Vagina (tissue), 2 donors: ENCODE results near the gene SDCBP2. TPM values are rescaled to one million over a fixed set of nuclear protein-coding genes. Genes with fewer than 3 reads are reported as not detected.
A peak's percentile ranks its signal among the peaks of the same experiment; 100 is the strongest.

Experiments
- DNase-seq, 2 donors: peaks; one replicate each; pipeline ENCODE4 v3.0.0-alpha.2; 2017; ENCODE audit errors: extremely low spot score in 2 of 2
- H3K27ac ChIP-seq: fragments of 200-600 bp; sonication (generic); one replicate; pipeline ENCODE4 v1.5.1; 2019
- H3K27me3 ChIP-seq: fragments of 200-600 bp; sonication (generic); one replicate; pipeline ENCODE4 v1.5.1; 2019
- H3K36me3 ChIP-seq, 2 donors: fragments of 200-600 bp; sonication (generic); one replicate each; pipeline ENCODE4 v1.5.1; 2017 to 2019
- H3K4me1 ChIP-seq: fragments of 200-600 bp; sonication (generic); one replicate; pipeline ENCODE4 v1.5.1; 2019
- H3K4me3 ChIP-seq, 2 donors: fragments of 200-600 bp; sonication (generic); 1 replicate in 1 of 2; 2 replicates in 1 of 2; pipeline ENCODE4 v1.5.1; 2016 to 2019
- H3K9me3 ChIP-seq: fragments of 200-600 bp; sonication (generic); one replicate; pipeline ENCODE4 v1.5.1; 2019
- CTCF ChIP-seq, 3 experiments: fragments of 450-650 bp in 2 of 3; fragments of 200-600 bp in 1 of 3; sonication (generic) in 1 of 3; IDR thresholded peaks; one replicate each; pipeline ENCODE4 v1.5.1; 2017 to 2019; ENCODE audit warnings: antibody characterized with exemption in 3 of 3, mild to moderate bottlenecking in 2 of 3, moderate library complexity in 2 of 3
- POLR2A ChIP-seq, 2 donors: fragments of 450-650 bp; IDR thresholded peaks; one replicate each; pipeline ENCODE4 v1.6.1; 2017; ENCODE audit warnings: antibody characterized with exemption in 2 of 2, mild to moderate bottlenecking in 2 of 2, moderate library complexity in 2 of 2
- POLR2AphosphoS5 ChIP-seq, 2 donors: sonication (generic); formaldehyde crosslinking; IDR thresholded peaks; one replicate each; pipeline ENCODE4 v1.9.0; 2017; ENCODE audit warnings: antibody characterized with exemption in 2 of 2, mild to moderate bottlenecking in 2 of 2, low read depth in 1 of 2; ENCODE audit not compliant: insufficient read depth in 1 of 2
- intact Hi-C: fragments of 100-400 bp; cut with DNase I; formaldehyde crosslinking; loops from one replicate; pipeline ENCODE4 v1.15.1; 2023
- total RNA-seq: library from RNA; depleted of rRNA; stranded (reverse); fragments of >200 nt; gene quantifications from one replicate; pipeline ENCODE4 v1.2.3, GENCODE V29; 2016

Gene SDCBP2
- total RNA-seq, 1 donor from 2014 or later: 43.5 TPM

- Histone ChIP-seq H3K9me3 (no peaks in the 10 kb centered on the region), H3K4me3 (peak overlapping the region; percentile 80 to 93), H3K27ac (peak overlapping the region; percentile 68), H3K27me3 (no peaks in the 10 kb centered on the region), H3K36me3 (no peaks in the 10 kb centered on the region), H3K4me1 (peaks cover 19% of the 10 kb centered on the region)
- no peak for DNase-seq
- no peak for TF ChIP-seq CTCF (IDR thresholded peaks at IDR 0.05)
- TF ChIP-seq POLR2A (IDR thresholded peaks at IDR 0.05): no peak
- TF ChIP-seq POLR2AphosphoS5 (IDR thresholded peaks at IDR 0.05; ENCODE audit: insufficient read depth in 1 of 2, low read depth in 1 of 2): no peak
- intact Hi-C loops: no loop called here
Observed at GRCh38 chr20:1265226-1265915, 63.6 kb downstream of the SDCBP2 start.

- H3K27me3 ChIP-seq: no peaks in the 10 kb centered on the region
- no peak for DNase-seq
- H3K9me3 ChIP-seq: no peaks in the 10 kb centered on the region
- no peak overlapping the region for H3K27ac ChIP-seq
- peaks cover 19% of the 10 kb centered on the region for H3K4me1 ChIP-seq
- intact Hi-C loops: no loop called here
- TF ChIP-seq POLR2AphosphoS5 (IDR thresholded peaks at IDR 0.05; ENCODE audit: insufficient read depth in 1 of 2, low read depth in 1 of 2) (no peak), POLR2A (IDR thresholded peaks at IDR 0.05) (no peak), CTCF (IDR thresholded peaks at IDR 0.05) (no peak)
- no peak overlapping the region for H3K4me3 ChIP-seq
- no peaks in the 10 kb centered on the region for H3K36me3 ChIP-seq
Observed at GRCh38 chr20:1264727-1265126, 64.2 kb downstream of the SDCBP2 start.

- intact Hi-C loops: no loop called here
- Histone ChIP-seq H3K27ac (no peak overlapping the region), H3K4me3 (no peak overlapping the region), H3K9me3 (no peaks in the 10 kb centered on the region), H3K36me3 (no peaks in the 10 kb centered on the region), H3K27me3 (no peaks in the 10 kb centered on the region), H3K4me1 (peaks cover 19% of the 10 kb centered on the region)
- DNase-seq: no peak
- TF ChIP-seq POLR2AphosphoS5 (IDR thresholded peaks at IDR 0.05; ENCODE audit: insufficient read depth in 1 of 2, low read depth in 1 of 2): no peak
- no peak for TF ChIP-seq POLR2A (IDR thresholded peaks at IDR 0.05)
- no peak for TF ChIP-seq CTCF (IDR thresholded peaks at IDR 0.05)
Observed at GRCh38 chr20:1263853-1264252, 65.1 kb downstream of the SDCBP2 start.

Other genes with a start within 250 kb of the SDCBP2 start
- 52.8 TPM for gene PSMF1, start 210.5 kb downstream of the SDCBP2 start, total RNA-seq
- gene TMEM74B, start 144.2 kb downstream of the SDCBP2 start, total RNA-seq: 4.2 TPM
- gene C20orf202, start 125.7 kb downstream of the SDCBP2 start, total RNA-seq: not detected
- not detected for gene RAD21L1, start 103.1 kb downstream of the SDCBP2 start, total RNA-seq
- 6.4 TPM for gene SNPH, start 62.8 kb downstream of the SDCBP2 start, total RNA-seq
- 212 TPM for gene FKBP1A, start 63.9 kb upstream of the SDCBP2 start, total RNA-seq
- gene NSFL1C, start 137.7 kb upstream of the SDCBP2 start, total RNA-seq: 53.8 TPM
- gene SIRPB2, start 162.3 kb upstream of the SDCBP2 start, total RNA-seq: 2.9 TPM
- not detected for gene SIRPD, start 228.6 kb upstream of the SDCBP2 start, total RNA-seq